G401 (cell line): ENCODE data around the gene HS3ST3B1. TPM values are rescaled to one million over a fixed set of nuclear protein-coding genes. Genes with fewer than 3 reads are reported as not detected.

Experiments used
- DNase-seq: peaks from one replicate; pipeline ENCODE4 v3.0.0-alpha.2; 2015; ENCODE audit warnings: low spot score
- in situ Hi-C: cut with HindIII; loops from 2 replicates; pipeline ENCODE4 v1.10.0; 2016; ENCODE audit warnings: low sequenced_read_pairs, mixed read lengths
- total RNA-seq: library from RNA; depleted of rRNA; stranded (reverse); fragments of >200 nt; shearing (Covaris generic); gene quantifications from 2 replicates; pipeline ENCODE4 v1.2.3, GENCODE V29; 2014

HS3ST3B1 gene
- total RNA-seq, 1 experiment from 2014 or later: 0.37 TPM

GRCh38 chr17:14340857-14341754 is 40.2 kb downstream of the HS3ST3B1 start:
- in situ Hi-C loops: no loop called here
- DNase-seq: no peak

- no peak for DNase-seq
- in situ Hi-C loops: no loop called here
These were observed 41.0 kb downstream of the HS3ST3B1 start for GRCh38 chr17:14341866-14342265.

GRCh38 chr17:14346801-14347200 is 45.9 kb downstream of the HS3ST3B1 start:
- in situ Hi-C loops: no loop called here
- no peak for DNase-seq

- in situ Hi-C loops: no loop called here
- no peak for DNase-seq
These were observed 50.6 kb downstream of the HS3ST3B1 start for GRCh38 chr17:14351493-14351892.

GRCh38 chr17:14352136-14352535 is 51.3 kb downstream of the HS3ST3B1 start:
- in situ Hi-C loops: no loop called here
- no peak for DNase-seq

- DNase-seq: no peak
- in situ Hi-C loops: no loop called here
These were observed 53.1 kb downstream of the HS3ST3B1 start for GRCh38 chr17:14353861-14354474.

- in situ Hi-C loops: no loop called here
- no peak for DNase-seq
These were observed 53.9 kb downstream of the HS3ST3B1 start for GRCh38 chr17:14354807-14355206.

- no peak for DNase-seq
- in situ Hi-C loops: no loop called here
These were observed 54.7 kb downstream of the HS3ST3B1 start for GRCh38 chr17:14355556-14355955.

GRCh38 chr17:14359163-14360020 is 58.5 kb downstream of the HS3ST3B1 start:
- DNase-seq: no peak
- in situ Hi-C loops: no loop called here

- DNase-seq: no peak
- in situ Hi-C loops: no loop called here
These were observed 60.0 kb downstream of the HS3ST3B1 start for GRCh38 chr17:14360856-14361255.

- in situ Hi-C loops: no loop called here
- DNase-seq: no peak
These were observed 60.6 kb downstream of the HS3ST3B1 start for GRCh38 chr17:14361470-14361869.

GRCh38 chr17:14361945-14362508 is 61.1 kb downstream of the HS3ST3B1 start:
- no peak for DNase-seq
- in situ Hi-C loops: no loop called here

- DNase-seq: no peak
- in situ Hi-C loops: no loop called here
These were observed 65.3 kb downstream of the HS3ST3B1 start for GRCh38 chr17:14366199-14366598.

GRCh38 chr17:14372461-14372860 is 71.6 kb downstream of the HS3ST3B1 start:
- no peak for DNase-seq
- in situ Hi-C loops: no loop called here

- DNase-seq: no peak
These were observed 72.2 kb downstream of the HS3ST3B1 start for GRCh38 chr17:14372905-14373613.

GRCh38 chr17:14373614-14374259 is 72.9 kb downstream of the HS3ST3B1 start:
- DNase-seq: no peak
- in situ Hi-C loops: no loop called here

More at GRCh38 chr17:14372905-14373613, 72.2 kb downstream of the HS3ST3B1 start:
- in situ Hi-C loops: no loop called here

- no peak for DNase-seq
- in situ Hi-C loops: no loop called here
These were observed 73.4 kb downstream of the HS3ST3B1 start for GRCh38 chr17:14374268-14374667.

- DNase-seq: no peak
These were observed 75.8 kb downstream of the HS3ST3B1 start for GRCh38 chr17:14376666-14377065.

More at GRCh38 chr17:14376666-14377065, 75.8 kb downstream of the HS3ST3B1 start:
- in situ Hi-C loops: no loop called here
